ENCODE results near the gene ARL6IP5.
A peak's percentile ranks its signal among the peaks of the same experiment; 100 is the strongest.

Gene ARL6IP5

GRCh38 chr3:69088063-69088462, 3.3 kb downstream of the ARL6IP5 start:
- H3K27me3 ChIP-seq (ENCODE audit: insufficient read depth, low read depth, severe bottlenecking), result no peaks in the 10 kb centered on the region
- no peak overlapping the region for H3K4me3 ChIP-seq (ENCODE audit: low read depth, low read length)
- no peaks in the 10 kb centered on the region for H3K9me3 ChIP-seq (ENCODE audit: severe bottlenecking)
- H3K36me3 ChIP-seq, result no peaks in the 10 kb centered on the region
- no peak for TF ChIP-seq CTCF (IDR thresholded peaks at IDR 0.05; ENCODE audit: low read depth, low read length)
- DNase-seq, result no peak
- H3K27ac ChIP-seq, result no peak overlapping the region

- no peak overlapping the region for H3K27ac ChIP-seq
Observed at GRCh38 chr3:69090021-69090420, 5.3 kb downstream of the ARL6IP5 start.

GRCh38 chr3:69091389-69092029, 6.8 kb downstream of the ARL6IP5 start:
- H3K27me3 ChIP-seq (ENCODE audit: insufficient read depth, low read depth, severe bottlenecking), result no peaks in the 10 kb centered on the region
- no peak overlapping the region for H3K27ac ChIP-seq
- H3K36me3 ChIP-seq, result no peaks in the 10 kb centered on the region
- no peak overlapping the region for H3K4me3 ChIP-seq (ENCODE audit: low read depth, low read length)
- no peaks in the 10 kb centered on the region for H3K9me3 ChIP-seq (ENCODE audit: severe bottlenecking)
- no peak for TF ChIP-seq CTCF (IDR thresholded peaks at IDR 0.05; ENCODE audit: low read depth, low read length)
- DNase-seq, result no peak

More at GRCh38 chr3:69090021-69090420, 5.3 kb downstream of the ARL6IP5 start:
- Histone ChIP-seq H3K9me3 (ENCODE audit: severe bottlenecking) (no peaks in the 10 kb centered on the region), H3K27me3 (ENCODE audit: insufficient read depth, low read depth, severe bottlenecking) (no peaks in the 10 kb centered on the region), H3K36me3 (no peaks in the 10 kb centered on the region), H3K4me3 (ENCODE audit: low read depth, low read length) (no peak overlapping the region)
- DNase-seq, result no peak
- TF ChIP-seq CTCF (IDR thresholded peaks at IDR 0.05; ENCODE audit: low read depth, low read length), result no peak

- H3K27ac ChIP-seq, result no peak overlapping the region
- H3K36me3 ChIP-seq, result no peaks in the 10 kb centered on the region
- H3K4me3 ChIP-seq (ENCODE audit: low read depth, low read length), result no peak overlapping the region
- no peaks in the 10 kb centered on the region for H3K9me3 ChIP-seq (ENCODE audit: severe bottlenecking)
- H3K27me3 ChIP-seq (ENCODE audit: insufficient read depth, low read depth, severe bottlenecking), result no peaks in the 10 kb centered on the region
- DNase-seq, result no peak
- TF ChIP-seq CTCF (IDR thresholded peaks at IDR 0.05; ENCODE audit: low read depth, low read length), result no peak
Observed at GRCh38 chr3:69092030-69092516, 7.3 kb downstream of the ARL6IP5 start.

- TF ChIP-seq CTCF (IDR thresholded peaks at IDR 0.05; ENCODE audit: low read depth, low read length), result no peak
- H3K27ac ChIP-seq, result no peak overlapping the region
- DNase-seq, result peak; percentile 20
- no peak overlapping the region for H3K4me3 ChIP-seq (ENCODE audit: low read depth, low read length)
- no peaks in the 10 kb centered on the region for H3K9me3 ChIP-seq (ENCODE audit: severe bottlenecking)
- no peaks in the 10 kb centered on the region for H3K27me3 ChIP-seq (ENCODE audit: insufficient read depth, low read depth, severe bottlenecking)
- H3K36me3 ChIP-seq, result no peaks in the 10 kb centered on the region
Observed at GRCh38 chr3:69094467-69095205, 9.9 kb downstream of the ARL6IP5 start.
